HG03571 (cell line): Measurements from ENCODE around the gene PAQR5.
"Not testable (repeated sequence)": the region's sequence is repeated elsewhere in the genome, so short reads cannot be mapped to it uniquely, and the experiment has no call there.

Experiments used
- ATAC-seq: cut with Tn5 transposase; IDR thresholded peaks from one replicate; pipeline ENCODE4 v1.9.1; 2021; ENCODE audit not compliant: unreplicated experiment

Gene PAQR5

DNA sequence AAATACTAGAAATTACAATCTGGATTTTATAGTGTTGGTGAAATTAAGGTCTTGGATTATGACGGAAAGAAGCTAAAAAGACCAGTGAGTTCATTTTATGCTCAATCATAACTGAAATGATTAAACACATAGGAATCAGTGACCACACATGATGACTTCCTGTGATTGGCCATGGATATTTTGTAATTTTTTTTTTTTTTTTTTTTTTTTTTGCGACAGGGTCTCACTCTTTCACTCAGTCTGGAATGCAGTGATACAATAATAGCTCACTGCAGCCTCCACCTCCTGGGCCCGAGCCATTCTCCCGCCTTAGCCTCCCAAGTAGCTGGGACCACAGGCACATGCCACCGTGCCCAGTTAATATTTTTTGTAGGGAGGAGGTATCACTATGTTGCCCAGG is 47.4 kb downstream of the PAQR5 start:
- no peak for ATAC-seq

DNA sequence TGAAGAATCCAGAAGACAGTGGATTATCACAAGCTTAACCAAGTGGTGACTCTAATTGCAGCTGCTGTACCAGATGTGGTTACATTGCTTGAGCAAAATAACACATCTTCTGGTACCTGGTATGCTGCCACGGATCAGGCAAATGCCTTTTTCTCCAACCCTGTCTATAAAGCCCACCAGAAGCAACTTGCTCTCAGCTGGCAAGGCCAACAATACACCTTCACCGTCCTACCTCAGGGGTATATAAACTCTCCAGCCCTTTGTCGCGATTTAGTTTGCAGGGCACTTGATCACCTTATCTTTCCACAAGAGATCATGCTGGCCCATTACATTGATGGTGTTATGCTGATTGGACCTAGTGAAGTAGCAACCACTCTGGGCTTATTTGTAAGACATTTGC is 52.6 kb downstream of the PAQR5 start:
- no peak for ATAC-seq

DNA sequence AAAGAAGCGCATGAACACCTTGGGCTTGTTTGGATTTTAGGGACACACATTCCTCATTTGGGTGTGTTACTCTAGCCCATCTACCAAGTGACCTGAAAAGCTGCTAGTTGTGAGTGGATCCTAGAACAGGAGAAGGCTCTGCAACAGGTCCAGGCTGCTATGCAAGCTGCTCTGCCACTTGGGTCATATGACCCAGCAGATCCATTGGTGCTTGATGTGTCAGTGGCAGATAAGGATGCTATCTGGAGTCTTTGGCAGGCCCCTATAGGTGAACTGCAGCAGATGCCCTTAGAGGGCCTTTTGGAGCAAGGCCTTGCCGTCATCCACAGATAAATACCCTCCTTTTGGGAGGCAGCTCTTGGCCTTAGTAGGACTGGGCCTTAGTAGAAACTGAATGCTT is 53.2 kb downstream of the PAQR5 start:
- ATAC-seq: no peak

GRCh38 chr15:69357773-69358771 is 59.4 kb downstream of the PAQR5 start:
- no peak for ATAC-seq

DNA sequence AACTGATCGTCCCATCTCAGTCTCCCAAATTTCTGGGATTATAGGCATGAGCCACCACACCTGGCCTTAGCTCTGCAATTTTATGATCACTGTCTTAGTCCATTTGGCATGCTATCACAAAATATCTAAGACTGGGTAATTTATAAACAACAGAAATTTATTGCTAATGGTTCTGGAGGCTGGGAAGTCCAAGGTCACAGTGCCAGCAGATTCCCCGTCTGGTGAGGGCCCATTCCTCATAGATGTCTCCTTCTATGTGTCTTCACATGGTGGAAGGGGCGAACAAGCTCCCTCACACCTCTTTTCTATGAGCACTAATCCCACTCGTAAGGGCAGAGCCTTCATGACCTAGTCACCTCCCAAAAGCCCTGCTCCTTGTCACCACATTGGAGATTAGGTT is 60.1 kb downstream of the PAQR5 start:
- no peak for ATAC-seq

DNA sequence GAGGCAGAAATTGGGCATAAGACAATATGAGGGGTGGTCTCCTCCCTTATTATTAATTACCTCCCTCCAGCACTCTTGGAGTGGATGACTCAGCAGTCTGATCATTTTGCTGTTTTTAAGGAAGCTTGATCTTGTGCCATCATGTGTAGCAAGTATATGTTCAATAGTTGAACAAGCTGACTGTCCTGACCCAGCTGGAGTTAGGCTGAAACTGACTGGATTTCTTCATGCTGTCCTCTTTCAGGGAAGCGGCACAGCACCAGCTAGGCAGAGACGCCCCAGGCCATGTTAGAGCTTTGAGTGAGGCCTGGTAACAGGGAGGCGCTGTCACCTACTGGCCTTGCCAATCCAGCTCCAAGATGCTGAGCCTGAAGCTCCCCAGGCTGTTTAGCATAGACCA is 61.0 kb downstream of the PAQR5 start:
- ATAC-seq: no peak

DNA sequence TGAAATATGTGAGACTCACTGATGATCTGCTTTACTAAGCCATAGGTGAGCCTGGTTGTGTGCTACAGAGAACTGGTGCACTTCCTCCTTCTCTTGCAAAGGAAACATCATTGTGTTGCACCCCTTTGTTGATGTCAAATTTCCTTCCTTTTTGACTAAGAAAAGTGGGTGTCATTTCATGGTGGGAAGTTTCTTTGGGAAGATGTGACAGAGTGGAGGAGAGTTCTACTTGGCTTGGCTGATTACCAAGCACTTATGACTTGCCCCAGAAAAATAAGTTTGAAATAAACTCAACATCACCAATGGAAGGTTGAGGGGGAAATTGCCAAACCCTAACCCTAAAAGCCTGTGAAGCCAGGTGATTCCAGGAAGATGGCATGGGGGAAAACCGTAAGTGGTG is 61.9 kb downstream of the PAQR5 start:
- ATAC-seq: no peak

DNA sequence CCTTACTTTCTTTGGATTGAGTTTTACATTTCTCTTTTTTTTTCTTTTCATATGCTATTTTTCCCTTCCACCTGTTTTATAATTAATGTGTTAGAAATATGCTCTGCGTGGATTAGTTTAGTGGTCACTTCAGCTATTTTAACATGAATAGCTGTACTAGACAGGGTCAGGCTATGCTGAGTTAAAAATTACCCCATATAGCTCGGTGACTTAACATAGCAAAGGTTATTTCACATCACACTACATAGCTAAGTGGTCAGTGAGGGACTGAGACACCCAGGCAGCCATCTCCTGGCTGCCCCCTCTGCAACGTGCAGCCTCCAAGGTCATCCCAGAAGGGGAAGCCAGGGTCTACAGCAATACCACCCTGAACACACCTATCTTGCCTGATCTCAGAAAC is 68.5 kb downstream of the PAQR5 start:
- ATAC-seq: no peak

- no peak for ATAC-seq
Measured at GRCh38 chr15:69369631-69370030, 70.9 kb downstream of the PAQR5 start.

GRCh38 chr15:69373406-69373805 is 74.7 kb downstream of the PAQR5 start:
- ATAC-seq: no peak

- no peak for ATAC-seq
Measured at GRCh38 chr15:69375151-69375790, 76.6 kb downstream of the PAQR5 start.

DNA sequence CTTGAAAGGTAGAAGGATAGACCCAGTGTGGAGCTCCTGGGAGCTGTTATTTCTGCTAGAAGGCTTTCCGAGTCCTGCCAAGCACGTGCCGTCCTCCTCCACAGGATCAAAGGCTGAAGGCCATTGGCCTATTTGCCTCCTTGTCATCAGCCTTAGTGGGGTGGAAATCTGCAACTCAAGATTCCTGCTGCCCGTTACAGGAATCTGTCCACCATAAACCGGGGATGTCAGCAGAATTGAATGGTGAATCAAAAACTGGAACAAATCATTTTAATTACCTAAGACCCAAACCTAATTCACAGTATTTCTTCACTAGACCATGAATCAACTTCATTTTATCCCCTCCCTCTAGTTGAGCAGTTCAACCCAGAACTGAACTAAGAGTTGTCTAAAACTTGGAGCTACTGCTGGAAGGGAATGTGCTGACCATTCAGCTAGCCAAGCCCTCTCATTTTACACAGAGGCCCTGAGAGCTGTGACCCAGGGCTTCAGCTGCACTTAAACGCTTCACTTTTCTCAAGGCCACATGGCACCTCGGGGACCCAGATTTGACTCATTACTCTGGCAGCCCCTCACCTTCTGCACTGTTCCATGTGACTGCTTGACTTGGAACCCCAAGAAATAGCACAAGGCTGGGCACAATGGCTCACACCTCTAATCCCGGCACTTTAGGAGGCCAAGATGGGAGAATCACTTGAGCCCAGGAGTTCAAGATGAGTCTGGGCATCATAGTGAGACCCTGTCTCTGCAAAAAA is 78.7 kb downstream of the PAQR5 start:
- no peak for ATAC-seq

DNA sequence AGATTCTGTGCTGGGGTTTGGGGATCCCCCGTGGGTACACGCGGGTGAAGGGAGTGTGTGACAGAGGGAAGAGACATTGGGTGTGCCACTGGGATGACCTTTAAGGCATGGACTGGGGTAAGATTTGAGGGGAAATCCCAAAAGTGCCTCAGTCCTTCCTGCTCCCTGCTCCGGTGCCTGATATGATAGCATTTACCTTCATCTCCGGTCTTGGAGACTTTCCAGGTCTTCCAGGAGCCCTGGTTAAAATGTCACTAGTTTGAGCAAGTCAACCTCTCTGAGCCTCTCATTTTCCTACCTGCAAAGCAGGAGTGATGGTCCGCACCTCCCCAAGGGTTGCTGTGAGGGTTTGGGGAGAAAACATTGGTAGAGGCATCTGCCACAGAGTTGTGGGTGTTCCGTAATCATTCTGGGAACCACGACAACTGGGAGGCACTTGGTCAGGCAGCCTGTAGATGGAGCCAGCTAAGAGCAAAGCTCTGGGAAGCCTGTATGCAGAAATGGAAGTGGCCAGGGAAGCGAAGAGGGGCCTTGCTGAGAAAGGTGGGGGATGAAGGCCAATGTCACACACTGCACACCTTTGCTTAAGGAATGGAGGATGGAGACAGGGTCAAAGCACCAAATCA is 81.5 kb downstream of the PAQR5 start:
- no peak for ATAC-seq

DNA sequence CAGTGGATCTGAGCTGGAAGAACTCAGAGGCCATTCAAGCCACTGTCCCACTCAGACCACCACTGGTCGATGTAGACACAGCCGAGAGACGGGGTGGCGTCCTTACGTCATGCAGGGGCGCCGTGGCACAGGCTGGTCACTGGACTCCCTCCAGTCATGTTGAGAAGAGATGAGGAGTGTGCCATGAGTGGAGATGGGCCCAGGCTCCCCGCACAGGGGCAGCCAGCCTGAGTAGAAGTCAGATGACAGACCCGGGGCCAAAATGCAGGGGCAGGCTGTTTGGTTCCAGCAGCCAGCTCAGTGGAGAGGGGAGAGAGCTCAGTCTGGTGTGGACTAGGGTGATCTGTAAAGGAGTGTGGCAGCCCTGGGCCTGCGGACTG is 82.0 kb downstream of the PAQR5 start:
- no peak for ATAC-seq

GRCh38 chr15:69382176-69382575 is 83.5 kb downstream of the PAQR5 start:
- ATAC-seq: not testable (repeated sequence)

- ATAC-seq: not testable (repeated sequence)
Measured at GRCh38 chr15:69384066-69384465, 85.4 kb downstream of the PAQR5 start.

- no peak for ATAC-seq
Measured at GRCh38 chr15:69384626-69385598, 86.2 kb downstream of the PAQR5 start.

GRCh38 chr15:69385831-69386230 is 87.1 kb downstream of the PAQR5 start:
- ATAC-seq: no peak

GRCh38 chr15:69386284-69386683 is 87.6 kb downstream of the PAQR5 start:
- ATAC-seq: no peak

GRCh38 chr15:69388260-69388705 is 89.6 kb downstream of the PAQR5 start:
- ATAC-seq: no peak
